Head of caudate nucleus (tissue), 42 donors: Measurements from ENCODE around the gene CRYL1.

Source experiments
- DNase-seq, 42 donors: peaks; one replicate each; pipeline versions ENCODE4 v3.0.0 to v3.0.0-alpha.2; 2020 to 2021; ENCODE audit warnings: mixed read lengths in 7 of 42
- intact Hi-C: fragments of 100-400 bp; cut with DNase I; formaldehyde crosslinking; loops from one replicate; pipeline ENCODE4 v1.15.0; 2022

CRYL1 gene

DNA sequence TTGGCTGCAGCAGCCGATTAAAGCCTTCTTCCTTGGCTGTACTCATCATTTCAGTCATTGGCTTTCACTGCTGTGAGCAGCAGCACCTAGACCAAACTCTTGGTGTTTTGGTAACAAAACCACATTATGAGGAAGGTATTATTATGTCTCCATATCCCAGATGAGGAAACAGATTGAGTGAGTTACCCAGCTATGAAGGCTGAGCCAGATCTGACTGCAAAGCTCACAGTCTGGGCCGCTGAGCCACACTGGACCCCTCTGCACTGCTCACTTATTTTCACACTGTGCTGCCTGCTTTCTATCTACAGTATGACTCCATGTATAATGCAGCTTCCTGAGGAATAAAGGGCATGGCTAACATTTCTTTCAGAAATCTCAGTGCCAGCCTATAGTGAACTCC lies 24.5 kb downstream of the CRYL1 start:
- intact Hi-C loops: no loop called here
- DNase-seq: no peak

DNA sequence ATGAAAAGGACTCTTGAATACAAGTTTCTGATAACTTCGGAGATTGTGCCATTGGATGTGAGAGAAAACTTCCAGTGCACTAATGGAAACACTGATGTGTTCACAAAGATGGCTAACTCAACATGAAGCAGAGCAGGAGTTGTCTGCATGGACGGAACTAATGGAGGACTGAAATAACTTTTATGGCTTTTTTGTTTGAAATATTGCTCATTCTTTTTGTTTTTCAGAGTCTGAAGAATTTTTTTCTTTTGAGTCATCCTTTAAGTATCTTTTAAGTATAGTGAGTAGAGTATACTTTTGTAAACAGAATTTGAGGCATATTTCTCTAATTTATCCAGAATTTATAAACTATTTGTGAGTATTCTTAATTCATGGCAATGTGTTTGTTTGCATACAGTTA lies 25.7 kb downstream of the CRYL1 start:
- intact Hi-C loops: loop anchor here (10.0 kb wide), 2 partner anchors 325 to 425 kb away; no protein-coding TSS in a partner anchor
- no peak for DNase-seq

DNA sequence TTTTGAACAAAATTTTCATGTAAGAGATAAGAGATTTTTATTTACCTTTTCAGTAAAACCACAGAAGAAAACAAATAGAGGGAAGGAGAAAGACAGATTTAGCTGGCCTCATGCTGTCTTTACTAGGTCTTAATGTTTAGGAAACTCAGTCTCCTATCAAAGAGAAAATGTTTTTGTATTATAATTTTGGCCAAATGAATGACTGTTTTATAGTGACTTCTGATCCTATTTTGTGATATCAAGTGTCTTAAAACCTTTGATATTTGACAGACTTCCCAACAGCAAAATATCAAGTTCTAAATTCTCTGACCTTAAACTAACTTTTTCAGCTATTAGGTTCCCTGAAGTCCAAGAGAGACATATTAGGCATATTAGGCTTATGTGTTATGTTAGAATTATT lies 27.0 kb downstream of the CRYL1 start:
- intact Hi-C loops: loop anchor here (10.0 kb wide), 2 partner anchors 326 to 426 kb away; no protein-coding TSS in a partner anchor
- DNase-seq: no peak

DNA sequence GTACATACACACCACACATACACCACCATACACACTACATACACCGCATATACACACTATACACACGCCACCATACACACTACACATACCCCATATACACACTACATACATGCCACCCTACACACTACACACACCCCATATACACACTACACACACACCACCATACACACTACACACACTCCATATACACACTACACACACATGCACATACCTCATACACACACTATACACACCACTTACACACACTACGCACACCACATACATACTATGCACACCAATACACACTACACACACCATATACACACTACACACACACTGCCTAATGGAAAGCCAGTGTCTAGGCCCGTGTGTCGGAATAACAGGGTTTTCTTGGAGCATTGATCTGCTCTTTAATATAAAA lies 27.5 kb downstream of the CRYL1 start:
- intact Hi-C loops: loop anchor here (10.0 kb wide), 2 partner anchors 327 to 427 kb away; no protein-coding TSS in a partner anchor
- no peak for DNase-seq

DNA sequence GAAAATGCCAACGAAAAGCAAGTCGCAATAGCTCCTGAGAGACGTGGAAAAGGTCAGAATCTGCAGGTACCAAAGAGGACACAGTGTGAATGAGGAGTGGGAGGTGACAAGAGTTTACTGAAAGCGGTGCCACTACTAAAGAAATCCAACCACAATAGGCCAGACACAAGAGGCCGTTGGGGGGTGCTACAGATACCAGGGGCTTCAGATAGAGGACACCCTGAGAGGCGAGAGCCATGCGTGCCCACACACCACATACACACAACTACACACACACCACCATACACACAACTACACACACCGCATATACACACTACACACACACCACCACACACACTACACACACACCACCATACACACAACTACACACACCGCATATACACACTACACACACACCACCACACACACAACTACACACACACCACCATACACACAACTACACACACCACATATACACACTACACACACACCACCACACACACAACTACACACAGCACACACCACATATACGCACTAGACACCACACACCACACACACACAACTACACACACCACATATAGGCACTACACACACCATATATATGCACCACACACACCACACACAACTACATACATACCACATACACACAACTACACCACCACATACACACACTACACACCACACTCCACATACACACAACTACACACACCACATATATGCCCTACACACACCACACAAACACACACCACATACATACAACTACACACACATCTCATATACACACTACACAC lies 28.5 kb downstream of the CRYL1 start:
- intact Hi-C loops: loop anchor here (10.0 kb wide), 2 partner anchors 328 to 428 kb away; no protein-coding TSS in a partner anchor
- no peak for DNase-seq

DNA sequence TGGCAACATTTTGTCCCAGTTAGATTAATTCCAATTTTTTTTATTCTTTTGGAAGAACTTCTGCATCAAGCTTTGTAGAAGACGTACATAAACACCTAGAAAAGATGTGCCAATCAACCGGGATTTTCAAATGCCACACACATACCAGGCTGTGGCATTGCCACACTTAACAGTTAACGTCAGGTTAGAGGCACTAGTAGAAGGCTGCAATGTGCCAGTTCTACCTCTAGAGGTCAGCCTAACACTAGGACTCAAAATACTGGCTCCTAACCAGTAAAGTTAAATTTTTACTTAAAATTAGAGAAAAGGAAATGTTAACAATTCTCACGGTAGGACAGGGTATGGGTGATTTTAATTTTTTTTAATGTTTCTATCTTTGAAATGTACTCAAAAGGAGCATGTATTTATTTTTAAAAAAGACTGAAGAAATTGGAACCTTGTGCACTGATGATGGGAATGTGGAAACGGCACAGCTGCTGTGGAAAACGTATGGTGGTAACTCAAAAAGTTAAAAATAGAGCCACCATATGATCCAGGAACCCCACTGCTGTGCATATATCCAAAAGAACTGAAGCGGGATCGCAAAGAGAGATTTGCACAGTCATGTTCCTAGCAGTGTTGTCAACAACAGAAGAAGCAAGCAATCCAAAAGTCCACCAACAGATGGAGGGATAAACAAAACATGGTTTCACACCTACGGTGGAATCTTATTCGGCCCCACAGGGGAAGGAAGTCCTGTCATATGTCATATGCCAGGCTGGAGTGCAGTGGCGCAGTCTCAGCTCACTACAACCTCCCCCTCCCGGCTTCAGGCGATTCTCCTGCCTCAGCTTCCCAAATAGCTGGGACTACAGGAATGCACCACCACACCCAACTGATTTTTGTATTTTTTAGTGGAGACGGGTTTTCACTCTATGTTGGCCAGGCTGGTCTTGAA lies 30.3 kb downstream of the CRYL1 start:
- intact Hi-C loops: loop anchor here (10.0 kb wide), 2 partner anchors 329 to 429 kb away; no protein-coding TSS in a partner anchor

DNA sequence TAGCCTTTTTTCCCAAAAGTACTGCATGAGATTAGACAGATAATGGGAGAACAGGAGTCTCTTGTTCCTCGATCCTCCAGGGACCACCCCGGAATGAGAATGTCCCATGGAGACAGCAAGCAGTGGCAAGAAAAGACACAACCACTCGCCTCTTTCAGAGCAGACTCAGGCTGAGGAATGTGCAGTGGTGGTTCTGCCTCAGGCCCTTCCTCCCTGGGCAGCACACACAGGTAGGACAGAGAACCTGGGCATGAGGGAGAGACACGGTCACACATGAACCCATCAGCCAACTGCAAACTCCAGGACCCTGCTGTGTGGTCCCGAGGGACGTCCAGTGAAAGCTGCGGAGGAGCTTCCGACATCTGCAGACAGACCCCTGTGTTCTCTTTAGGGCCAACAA lies 31.0 kb downstream of the CRYL1 start:
- intact Hi-C loops: loop anchor here (10.0 kb wide), 2 partner anchors 330 to 430 kb away; no protein-coding TSS in a partner anchor
- no peak for DNase-seq

More for the DNA sequence above, 30.3 kb downstream of the CRYL1 start:
- peak in 39 of 42 donors; percentile 29 to 91 (median 74) for DNase-seq

DNA sequence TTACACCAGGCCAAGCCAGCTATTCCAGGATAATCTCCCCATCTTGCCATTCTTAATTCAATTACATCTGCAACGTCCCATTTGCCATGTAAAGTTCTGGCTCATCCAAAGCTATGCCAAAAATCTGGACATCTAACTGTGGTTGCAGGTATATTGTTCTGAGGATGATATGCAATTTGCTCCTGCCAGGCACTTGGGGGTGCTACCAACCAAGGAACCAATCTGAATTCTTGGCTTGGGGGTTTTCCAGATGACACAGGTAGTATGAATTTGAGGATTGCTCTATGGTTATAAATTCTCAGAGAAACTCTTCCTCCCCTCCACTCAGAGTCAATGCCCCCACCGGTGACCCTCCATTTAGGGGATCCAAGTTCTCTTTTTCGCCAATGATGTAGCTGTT lies 33.0 kb downstream of the CRYL1 start:
- peak in 27 of 42 donors; percentile 11 to 76 (median 49) for DNase-seq
- intact Hi-C loops: loop anchor here (10.0 kb wide), 2 partner anchors 332 to 432 kb away; no protein-coding TSS in a partner anchor

DNA sequence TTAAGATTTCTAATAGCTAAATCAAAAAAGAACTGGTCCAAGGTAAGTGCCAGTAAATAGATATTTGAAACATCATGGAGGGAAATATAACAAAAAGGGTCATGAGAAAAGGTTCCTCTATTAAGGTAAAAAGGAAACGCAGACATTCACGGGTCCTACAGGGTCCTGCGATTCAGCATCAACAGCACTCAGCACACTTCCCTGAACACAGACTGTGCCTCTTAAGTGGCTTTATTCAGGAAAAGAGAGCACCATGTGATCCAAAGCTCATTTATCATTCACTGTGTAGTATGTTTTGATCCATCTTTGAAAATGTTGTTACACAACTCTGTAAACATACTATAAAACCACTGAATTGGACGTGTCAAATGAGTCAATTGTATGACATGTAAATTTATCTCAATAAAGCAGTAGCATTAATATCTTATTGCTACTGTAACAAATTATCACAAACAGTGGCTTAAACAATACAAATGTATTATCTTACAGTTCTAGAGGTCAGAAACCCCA lies 33.7 kb downstream of the CRYL1 start:
- no peak for DNase-seq
- intact Hi-C loops: loop anchor here (10.0 kb wide), 2 partner anchors 333 to 433 kb away; no protein-coding TSS in a partner anchor

DNA sequence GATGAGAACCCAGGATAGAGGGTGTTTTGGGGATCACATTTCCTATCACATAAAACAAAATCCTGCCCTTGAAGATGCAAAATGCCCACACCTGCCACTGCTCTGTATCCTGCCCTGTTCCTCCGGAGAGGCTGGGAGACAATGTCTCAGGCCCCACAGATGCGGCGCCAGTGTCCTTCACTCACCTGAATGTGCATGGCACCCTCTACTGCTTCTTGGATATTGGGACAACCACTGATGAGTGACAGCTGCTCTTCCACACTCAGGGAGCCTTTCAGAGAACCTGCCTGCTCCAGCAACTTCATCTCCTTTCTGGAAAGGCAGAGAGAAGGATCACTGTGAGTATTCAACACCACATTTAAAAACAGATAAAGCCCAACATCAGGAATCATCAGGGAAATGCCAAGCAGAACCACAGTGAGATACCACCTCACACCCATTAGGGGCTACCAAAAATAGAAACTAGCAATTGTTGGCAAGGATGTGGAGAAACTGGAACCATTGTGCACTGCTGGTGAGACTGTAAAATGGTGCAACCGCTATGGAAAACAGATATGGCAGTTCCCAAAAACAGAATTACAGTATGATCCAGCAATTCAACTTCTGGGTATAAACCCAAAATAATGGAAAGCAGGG lies 36.4 kb downstream of the CRYL1 start:
- intact Hi-C loops: loop anchor here (10.0 kb wide), 1 partner anchor 295 kb away; the partner anchor contains the start of gene GJB2
- peak in 20 of 42 donors; percentile 22 to 82 (median 54) for DNase-seq

DNA sequence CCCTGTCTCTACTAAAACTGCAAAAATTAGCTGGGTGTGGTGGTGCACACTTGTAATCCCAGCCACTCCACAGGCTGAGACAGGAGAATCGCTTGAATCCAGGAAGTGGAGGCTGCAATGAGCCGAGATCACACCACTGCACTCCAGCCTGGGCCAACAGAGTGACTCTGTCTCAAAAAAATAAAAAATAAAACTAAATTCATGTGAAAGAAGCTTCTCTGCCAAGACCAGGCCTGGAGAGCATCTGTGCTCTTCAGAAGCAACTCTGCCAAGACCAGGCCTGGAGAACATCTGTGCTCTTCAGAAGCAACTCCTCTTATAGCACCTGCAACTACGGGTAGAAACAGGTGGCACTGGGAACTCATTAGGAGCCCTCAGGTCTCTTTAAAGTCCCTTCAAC lies 37.7 kb downstream of the CRYL1 start:
- DNase-seq: no peak
- intact Hi-C loops: loop anchor here (10.0 kb wide), 1 partner anchor 293 kb away; the partner anchor contains the start of gene GJB2

DNA sequence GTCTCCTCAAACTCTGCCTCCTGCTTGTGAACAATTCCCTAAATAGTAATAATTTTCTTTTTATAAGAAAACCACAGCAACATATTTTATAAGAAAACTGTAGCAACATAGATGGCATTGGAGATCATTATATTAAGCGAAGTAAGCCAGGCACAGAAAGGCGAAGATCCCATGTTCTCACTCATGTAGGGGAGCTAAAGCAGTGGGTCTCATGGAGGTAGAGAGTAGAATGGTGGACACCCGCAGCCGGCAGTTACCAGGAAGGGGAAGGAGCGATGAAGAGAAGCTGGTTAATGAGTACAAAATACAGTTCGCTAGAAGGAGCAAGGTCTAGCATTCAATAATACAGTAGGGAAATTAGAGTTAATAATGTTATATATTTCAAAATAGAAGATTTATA lies 42.9 kb downstream of the CRYL1 start:
- intact Hi-C loops: loop anchor here (10.0 kb wide), 1 partner anchor 288 kb away; the partner anchor contains the start of gene GJB2
- DNase-seq: no peak

DNA sequence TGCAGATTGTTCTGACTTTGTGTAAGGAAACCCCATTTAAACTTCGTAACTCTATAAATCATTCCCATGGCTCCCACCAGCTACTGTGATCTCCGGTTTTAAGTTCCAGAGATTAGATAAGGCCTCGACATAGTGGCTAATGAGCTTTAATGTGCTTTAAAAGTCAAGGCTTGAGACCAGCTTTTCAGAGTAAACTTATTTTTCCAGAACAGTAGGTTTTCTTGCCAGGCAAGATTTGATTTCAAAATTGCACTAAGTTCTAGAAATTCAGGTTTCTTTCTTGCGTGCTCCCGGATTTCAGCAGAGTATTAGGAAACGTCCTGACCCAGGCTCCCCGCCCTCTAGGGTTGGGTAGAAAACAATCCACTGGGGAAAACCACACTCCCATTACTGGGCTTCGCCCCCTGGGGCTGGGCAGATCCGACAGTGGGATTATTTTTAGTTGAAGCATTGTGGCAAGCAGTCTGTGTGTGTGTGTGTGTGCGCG lies 43.3 kb downstream of the CRYL1 start:
- intact Hi-C loops: loop anchor here (10.0 kb wide), 1 partner anchor 288 kb away; the partner anchor contains the start of gene GJB2
- no peak for DNase-seq

DNA sequence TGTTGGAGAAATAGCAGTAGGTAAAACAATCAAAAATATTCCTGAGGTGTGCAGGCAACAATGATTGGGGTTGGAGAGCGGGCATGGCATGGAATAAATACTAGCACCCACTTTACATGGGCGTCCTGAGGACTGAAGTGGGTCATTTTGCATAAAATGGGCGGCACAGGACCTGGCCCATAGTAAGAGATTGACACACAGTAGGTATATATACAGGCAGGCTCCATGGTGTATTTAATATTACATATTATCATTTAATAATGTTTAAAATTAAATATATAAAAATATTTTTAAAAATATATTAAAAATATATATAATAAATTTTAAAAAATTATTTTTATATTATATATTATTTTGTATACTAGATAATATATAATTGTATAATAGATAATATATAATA lies 48.3 kb downstream of the CRYL1 start:
- no peak for DNase-seq
- intact Hi-C loops: no loop called here

DNA sequence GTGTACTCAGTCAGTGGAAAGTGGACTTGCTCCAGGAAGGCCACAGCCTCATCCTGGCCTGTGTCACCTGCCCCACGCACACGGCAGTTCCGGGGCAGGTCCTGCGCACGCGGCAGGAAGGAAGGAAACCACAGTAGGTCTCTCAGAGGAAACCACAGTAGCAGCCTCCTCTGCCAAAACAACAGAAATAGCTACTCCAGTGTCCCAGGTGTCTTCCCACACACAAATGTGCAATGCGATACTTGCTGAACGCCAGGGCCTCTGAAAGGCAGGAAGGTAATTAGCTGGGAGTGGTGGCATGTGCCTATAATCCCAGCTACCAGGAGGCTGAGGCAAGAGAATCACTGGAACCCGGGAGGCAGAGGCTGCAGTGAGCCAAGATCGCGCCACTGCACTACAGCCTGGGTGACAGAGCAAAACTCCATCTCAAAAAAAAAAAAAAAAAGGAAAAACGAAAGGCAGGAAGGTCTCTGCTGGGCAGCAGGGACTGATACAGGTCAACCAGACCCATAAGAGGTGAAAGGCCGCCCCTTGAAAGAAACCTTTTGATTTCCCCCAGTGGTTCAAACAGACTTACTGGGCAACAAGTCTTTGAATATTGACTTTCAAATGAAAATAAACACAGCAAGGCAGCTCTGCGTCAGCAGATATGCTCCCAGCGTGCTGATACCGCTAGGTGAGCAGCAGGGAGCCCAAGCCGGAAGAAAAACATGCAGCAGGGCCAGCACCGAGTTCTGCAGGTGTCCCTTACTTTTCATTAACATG lies 49.5 kb downstream of the CRYL1 start:
- intact Hi-C loops: no loop called here
- no peak for DNase-seq

DNA sequence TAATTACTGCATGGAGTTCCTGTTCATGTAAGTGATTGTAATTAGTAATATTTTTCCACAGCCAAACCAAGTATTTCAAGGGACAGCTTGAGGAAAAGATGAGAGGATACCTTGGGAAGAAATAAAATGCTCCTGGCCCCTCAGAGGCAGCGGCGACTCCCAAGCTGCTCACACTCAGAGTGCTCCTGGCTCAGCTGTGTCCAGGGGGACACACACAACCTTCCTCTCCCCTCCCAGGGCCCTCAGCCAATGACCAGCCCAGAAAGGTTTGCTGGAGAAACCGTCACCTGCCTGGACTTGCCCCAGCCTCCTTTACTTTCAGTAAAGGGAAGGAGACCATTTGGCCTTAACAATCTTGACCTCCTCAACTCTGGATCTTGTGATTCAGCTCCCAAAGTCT lies 51.1 kb downstream of the CRYL1 start:
- no peak for DNase-seq
- intact Hi-C loops: no loop called here

DNA sequence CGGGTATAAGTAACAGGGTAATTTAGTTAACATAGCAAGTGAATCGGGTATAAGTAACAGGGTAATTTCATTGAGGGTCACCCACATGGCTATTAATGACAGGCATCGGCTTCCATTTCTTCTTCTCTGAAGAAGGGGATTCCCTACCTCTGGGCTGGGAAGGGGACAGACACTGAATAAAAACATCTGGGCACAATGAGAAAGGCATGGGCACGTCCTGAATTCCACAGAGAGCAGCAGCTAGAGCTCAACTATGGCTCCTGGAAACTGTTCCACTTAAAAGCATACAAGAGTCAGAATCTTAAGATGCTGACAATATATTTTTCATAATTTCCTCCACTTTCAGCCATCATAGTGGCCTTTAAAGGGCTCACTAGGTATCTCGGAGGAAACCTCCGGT lies 51.8 kb downstream of the CRYL1 start:
- intact Hi-C loops: no loop called here
- DNase-seq: no peak

DNA sequence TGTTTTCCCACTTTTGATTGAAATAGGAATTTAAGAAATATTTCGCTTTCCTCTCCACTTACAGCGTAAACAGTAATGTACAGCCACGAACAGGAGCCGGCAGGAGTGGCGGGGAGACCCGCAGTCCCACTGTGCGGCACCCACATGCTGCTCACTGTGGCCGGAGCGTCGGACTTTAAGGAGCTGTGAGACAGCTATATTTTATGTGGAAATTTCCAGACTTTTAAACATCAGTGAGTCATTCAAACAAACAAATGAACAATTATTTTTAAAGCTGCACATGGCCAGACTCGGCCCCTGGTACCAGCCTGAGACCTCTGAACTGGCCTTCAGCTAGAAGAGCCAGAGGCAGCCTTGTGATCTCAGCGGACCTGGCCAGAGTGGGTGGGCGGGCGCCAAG lies 52.5 kb downstream of the CRYL1 start:
- intact Hi-C loops: no loop called here
- peak in 1 of 42 donors; percentile 15 for DNase-seq
